GM12872 (cell line): ENCODE data around the gene OR10A3.

ENCODE experiments used
- TF ChIP-seq, protein P1 (sequence below): IDR thresholded peaks from 3 replicates; pipeline ENCODE4 v1.5.1; 2011; ENCODE audit warnings: low read depth, mild to moderate bottlenecking, low read length, moderate library complexity; ENCODE audit not compliant: insufficient read depth

Gene OR10A3

DNA sequence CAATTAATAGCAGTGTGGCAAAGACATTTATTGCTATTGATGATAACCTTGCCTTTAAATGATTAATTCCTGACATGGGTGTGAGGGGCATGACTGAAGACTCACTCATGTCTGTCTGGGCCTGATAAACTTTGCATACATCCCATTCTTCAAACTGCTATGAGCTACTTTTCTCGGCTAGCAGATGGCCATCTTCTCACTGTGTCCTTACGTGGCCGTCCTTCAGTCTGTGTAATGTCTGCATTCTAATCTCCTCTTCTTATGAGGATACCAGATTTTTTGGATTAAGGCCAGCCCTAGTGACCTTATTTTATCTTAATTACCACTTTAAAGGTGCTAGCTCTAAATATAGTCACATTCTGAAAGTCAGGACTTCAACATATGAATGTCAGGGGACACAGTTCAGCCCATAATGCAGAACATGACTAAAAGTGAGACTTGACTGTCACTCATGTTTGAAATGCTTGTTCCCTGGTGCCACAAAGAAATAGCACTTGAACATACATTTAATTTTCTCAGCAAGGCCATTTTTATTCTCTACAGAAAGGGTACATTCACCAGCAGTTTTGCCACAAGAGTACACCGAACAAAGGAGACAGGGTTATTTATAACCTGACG lies 42.7 kb downstream of the OR10A3 start:
- TF ChIP-seq, protein P1, sequence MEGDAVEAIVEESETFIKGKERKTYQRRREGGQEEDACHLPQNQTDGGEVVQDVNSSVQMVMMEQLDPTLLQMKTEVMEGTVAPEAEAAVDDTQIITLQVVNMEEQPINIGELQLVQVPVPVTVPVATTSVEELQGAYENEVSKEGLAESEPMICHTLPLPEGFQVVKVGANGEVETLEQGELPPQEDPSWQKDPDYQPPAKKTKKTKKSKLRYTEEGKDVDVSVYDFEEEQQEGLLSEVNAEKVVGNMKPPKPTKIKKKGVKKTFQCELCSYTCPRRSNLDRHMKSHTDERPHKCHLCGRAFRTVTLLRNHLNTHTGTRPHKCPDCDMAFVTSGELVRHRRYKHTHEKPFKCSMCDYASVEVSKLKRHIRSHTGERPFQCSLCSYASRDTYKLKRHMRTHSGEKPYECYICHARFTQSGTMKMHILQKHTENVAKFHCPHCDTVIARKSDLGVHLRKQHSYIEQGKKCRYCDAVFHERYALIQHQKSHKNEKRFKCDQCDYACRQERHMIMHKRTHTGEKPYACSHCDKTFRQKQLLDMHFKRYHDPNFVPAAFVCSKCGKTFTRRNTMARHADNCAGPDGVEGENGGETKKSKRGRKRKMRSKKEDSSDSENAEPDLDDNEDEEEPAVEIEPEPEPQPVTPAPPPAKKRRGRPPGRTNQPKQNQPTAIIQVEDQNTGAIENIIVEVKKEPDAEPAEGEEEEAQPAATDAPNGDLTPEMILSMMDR = no peak

DNA sequence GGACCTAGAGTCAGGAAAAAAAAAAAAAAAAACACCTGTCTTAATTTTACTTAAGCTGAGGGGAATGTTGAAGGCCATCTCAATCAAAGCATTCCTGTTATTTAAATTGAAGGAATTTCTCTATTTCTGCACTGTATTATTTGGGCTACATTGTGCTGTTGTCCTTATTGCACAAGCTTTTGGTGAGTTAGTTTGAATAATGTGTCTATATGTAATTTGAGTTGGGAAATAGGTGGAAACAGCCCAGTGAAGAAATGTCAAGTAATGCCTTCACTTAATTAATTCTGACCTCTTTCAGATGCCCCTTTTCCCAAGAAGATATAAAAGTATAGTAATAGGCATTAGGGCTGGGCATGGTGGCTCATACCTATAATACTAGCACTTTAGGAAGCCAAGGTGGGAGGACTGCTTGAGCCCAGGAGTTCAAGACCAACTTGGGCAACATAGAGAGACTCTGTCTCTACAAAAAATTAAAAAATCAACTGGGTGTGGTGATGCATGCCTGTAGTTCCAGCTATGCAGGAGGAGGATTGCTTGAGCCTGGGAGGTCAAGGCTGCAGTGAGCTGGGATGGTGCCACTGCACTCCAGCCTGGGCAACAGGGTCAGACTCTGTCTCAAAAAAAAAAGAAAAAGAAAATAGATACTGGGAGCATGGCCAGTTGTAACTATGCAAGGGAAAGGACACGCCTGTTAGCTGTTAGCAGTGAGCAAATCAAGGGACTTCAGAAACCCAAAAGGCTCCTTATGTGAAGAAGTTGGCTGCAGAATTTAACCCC lies 45.3 kb downstream of the OR10A3 start:
- TF ChIP-seq, protein P1 = no peak

DNA sequence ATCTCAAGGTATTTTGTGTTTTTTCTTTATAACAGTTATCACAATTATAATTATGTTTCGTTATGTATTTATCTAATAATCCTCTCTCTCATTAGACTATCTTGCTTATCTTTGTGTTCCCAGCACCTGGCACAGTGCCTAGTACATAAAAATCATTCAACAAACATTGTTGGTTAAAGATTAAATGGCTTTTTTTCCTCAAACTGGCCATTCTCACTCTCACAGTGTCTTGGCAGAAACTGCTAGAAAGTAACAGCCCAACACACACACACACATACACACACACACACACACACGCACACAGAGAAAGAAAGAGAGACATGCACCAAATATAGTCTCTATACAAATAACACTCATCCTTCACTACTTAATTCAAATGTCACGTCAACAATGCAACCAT lies 47.3 kb downstream of the OR10A3 start:
- TF ChIP-seq, protein P1 = no peak

- TF ChIP-seq, protein P1 = no peak
Observed at GRCh38 chr11:7893796-7894195, 47.7 kb downstream of the OR10A3 start.

DNA sequence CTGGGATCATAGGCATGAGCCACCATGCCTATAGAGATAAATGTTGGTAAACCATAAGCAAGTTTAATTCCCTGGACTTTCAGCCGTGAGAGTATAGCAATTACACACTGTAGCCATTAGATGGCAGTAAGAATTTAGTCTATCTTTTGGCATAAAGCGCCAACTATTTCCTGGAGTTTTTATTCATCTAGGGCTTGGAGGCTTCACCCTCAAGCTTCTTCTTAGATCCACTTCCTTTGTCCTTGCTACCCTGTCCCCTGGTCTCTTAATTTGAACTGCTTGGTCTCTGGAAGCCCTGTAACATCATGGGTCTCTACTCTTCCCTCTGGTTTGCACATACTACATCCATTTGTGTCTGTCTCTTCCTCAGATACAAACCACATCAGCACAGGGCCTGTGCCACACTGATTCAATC lies 48.7 kb downstream of the OR10A3 start:
- TF ChIP-seq, protein P1 = peak; percentile 73

GRCh38 chr11:7892059-7892699 lies 49.3 kb downstream of the OR10A3 start:
- TF ChIP-seq, protein P1 = no peak

- TF ChIP-seq, protein P1 = no peak
Observed at GRCh38 chr11:7890417-7891172, 50.9 kb downstream of the OR10A3 start.
